Tibial nerve (tissue), 4 donors: ENCODE measurements around the gene MYOM1. TPM values are rescaled to one million over a fixed set of nuclear protein-coding genes. Genes with fewer than 3 reads are reported as not detected.

Source experiments
- DNase-seq, 2 donors: peaks; one replicate each; pipeline ENCODE4 v3.0.0-alpha.2; 2019; ENCODE audit warnings: low spot score in 2 of 2
- H3K27ac ChIP-seq, 4 donors: fragments of 200-600 bp; sonication (generic) in 3 of 4; one replicate each; pipeline ENCODE4 v1.5.1; 2017 to 2019; ENCODE audit warnings: mild to moderate bottlenecking in 1 of 4
- H3K27me3 ChIP-seq, 2 donors: fragments of 200-600 bp; sonication (generic) in 1 of 2; one replicate each; pipeline versions ENCODE4 v1.5.1 to v1.6.0; 2017 to 2019
- H3K36me3 ChIP-seq, 3 donors: fragments of 200-600 bp; sonication (generic); one replicate each; pipeline ENCODE4 v1.5.1; 2018 to 2019
- H3K4me1 ChIP-seq, 4 donors: fragments of 200-600 bp; sonication (generic) in 3 of 4; one replicate each; pipeline ENCODE4 v1.5.1; 2017 to 2019
- H3K4me3 ChIP-seq, 4 donors: fragments of 200-600 bp; sonication (generic) in 3 of 4; one replicate each; pipeline ENCODE4 v1.5.1; 2017 to 2019; ENCODE audit warnings: mild to moderate bottlenecking in 1 of 4, moderate library complexity in 1 of 4
- H3K9me3 ChIP-seq, 4 donors: fragments of 200-600 bp; sonication (generic) in 3 of 4; one replicate each; pipeline ENCODE4 v1.5.1; 2017 to 2019
- EP300 ChIP-seq, 2 donors: sonication (generic); formaldehyde crosslinking; IDR thresholded peaks; one replicate each; pipeline ENCODE4 v1.6.1; 2017; ENCODE audit warnings: antibody characterized with exemption in 2 of 2, mild to moderate bottlenecking in 1 of 2
- POLR2A ChIP-seq, 2 donors: fragments of 450-650 bp; IDR thresholded peaks; one replicate each; pipeline ENCODE4 v1.6.1; 2017; ENCODE audit warnings: antibody characterized with exemption in 2 of 2, mild to moderate bottlenecking in 2 of 2, moderate library complexity in 2 of 2
- WGBS, 2 donors: methylation state at CpG; one replicate each; pipeline ENCODE4 v1.1.5; 2018; 5-methylcytosine and 5-hydroxymethylcytosine counted together
- total RNA-seq, 4 donors: library from RNA; depleted of rRNA; stranded (reverse); fragments of >200 nt; gene quantifications; one replicate each; pipeline ENCODE4 v1.1.0, GENCODE V29; 2016
- TF ChIP-seq, protein P1 (sequence below), 5 experiments: fragments of 200-600 bp in 3 of 5; fragments of 450-650 bp in 2 of 5; sonication (generic) in 3 of 5; IDR thresholded peaks; one replicate each; pipeline ENCODE4 v1.5.1; 2016 to 2019; ENCODE audit warnings: antibody characterized with exemption in 5 of 5, mild to moderate bottlenecking in 3 of 5, moderate library complexity in 2 of 5

Gene MYOM1
- total RNA-seq, 4 donors from 2014 or later: 3.0 to 8.1 (median 5.6) TPM

DNA sequence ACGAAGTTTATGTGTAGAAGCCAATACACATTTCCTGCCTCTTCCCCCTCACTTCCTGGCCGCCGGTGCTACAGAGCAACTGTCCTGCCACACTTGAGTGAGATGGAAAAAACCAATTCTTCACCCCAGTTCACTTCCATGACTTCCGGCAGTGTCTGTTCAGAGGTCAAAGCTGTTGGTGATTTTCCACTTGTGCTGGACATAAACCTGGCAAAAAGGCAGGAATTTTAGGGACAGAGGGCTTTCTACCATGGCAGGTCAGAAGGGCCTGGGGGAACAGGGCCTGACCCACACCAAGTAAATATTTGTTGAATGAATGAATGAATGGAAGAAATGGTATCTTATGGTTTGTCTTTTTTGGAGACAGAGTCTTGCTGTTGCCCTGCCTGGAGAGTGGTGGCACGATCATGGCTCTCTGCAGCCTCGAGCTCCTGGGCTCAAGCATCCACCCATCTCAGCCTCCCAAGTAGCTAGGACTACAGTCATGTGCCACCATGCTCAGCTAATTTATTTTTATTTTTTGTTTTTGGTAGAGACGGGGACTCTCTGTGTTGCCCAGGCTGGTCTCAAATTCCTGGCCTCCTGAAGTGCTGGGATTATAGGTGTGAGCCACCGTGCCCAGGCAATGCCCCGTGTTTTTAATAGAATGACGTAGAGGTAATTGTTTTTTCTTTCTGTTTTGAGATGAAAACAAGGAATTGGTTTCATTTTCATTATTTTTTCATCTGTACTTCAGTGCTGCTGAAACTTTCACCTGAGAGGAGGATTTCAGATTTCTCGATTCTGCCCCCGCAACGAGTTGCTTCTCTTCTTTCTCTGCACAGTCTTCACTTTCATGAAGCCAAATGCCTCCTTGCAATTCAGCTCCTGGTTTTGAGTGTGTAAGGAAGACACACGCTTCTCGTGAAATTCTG, 158.8 kb downstream of the MYOM1 start:
- peaks cover 0 to 46% (median 22%) of the 10 kb centered on the region in 4 donors for H3K4me1 ChIP-seq
- H3K9me3 ChIP-seq: no peaks in the 10 kb centered on the region
- TF ChIP-seq, protein P1, sequence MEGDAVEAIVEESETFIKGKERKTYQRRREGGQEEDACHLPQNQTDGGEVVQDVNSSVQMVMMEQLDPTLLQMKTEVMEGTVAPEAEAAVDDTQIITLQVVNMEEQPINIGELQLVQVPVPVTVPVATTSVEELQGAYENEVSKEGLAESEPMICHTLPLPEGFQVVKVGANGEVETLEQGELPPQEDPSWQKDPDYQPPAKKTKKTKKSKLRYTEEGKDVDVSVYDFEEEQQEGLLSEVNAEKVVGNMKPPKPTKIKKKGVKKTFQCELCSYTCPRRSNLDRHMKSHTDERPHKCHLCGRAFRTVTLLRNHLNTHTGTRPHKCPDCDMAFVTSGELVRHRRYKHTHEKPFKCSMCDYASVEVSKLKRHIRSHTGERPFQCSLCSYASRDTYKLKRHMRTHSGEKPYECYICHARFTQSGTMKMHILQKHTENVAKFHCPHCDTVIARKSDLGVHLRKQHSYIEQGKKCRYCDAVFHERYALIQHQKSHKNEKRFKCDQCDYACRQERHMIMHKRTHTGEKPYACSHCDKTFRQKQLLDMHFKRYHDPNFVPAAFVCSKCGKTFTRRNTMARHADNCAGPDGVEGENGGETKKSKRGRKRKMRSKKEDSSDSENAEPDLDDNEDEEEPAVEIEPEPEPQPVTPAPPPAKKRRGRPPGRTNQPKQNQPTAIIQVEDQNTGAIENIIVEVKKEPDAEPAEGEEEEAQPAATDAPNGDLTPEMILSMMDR (IDR thresholded peaks at IDR 0.05): no peak
- no peak for TF ChIP-seq EP300 (IDR thresholded peaks at IDR 0.05)
- TF ChIP-seq POLR2A (IDR thresholded peaks at IDR 0.05): no peak
- H3K27ac ChIP-seq: peak overlapping the region in 3 of 4 donors; percentile 74 to 79 (median 76)
- 77 to 78% methylated on average over 15 of the region's 15 CpGs for WGBS, 2 donors
- DNase-seq: no peak
- H3K4me3 ChIP-seq: no peak overlapping the region
- no peaks in the 10 kb centered on the region for H3K27me3 ChIP-seq
- no peaks in the 10 kb centered on the region for H3K36me3 ChIP-seq

DNA sequence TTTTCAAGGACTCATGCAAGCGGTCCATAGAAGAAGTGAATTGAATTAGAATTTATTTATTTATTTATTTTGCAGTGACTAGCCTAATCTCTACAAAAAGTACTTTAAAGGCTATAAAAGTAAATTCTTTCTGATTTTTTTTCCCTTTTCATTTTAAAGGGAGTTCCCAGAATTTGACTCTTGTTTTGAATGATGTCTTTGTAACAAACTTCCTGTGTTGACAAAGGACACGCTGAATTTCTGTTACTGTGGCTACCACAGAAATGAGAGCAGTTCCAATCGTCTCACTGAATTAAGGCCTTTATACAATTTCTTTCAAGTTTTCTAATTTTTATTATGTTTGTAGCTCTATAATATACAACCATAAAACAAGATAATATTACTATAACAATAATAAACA, 160.5 kb downstream of the MYOM1 start:
- H3K4me1 ChIP-seq: peaks cover 0 to 52% (median 22%) of the 10 kb centered on the region in 4 donors
- 26 to 37% methylated on average over 3 of the region's 3 CpGs for WGBS, 2 donors
- peak; percentile 13 to 54 for TF ChIP-seq EP300 (IDR thresholded peaks at IDR 0.05)
- TF ChIP-seq POLR2A (IDR thresholded peaks at IDR 0.05): no peak
- H3K36me3 ChIP-seq: no peaks in the 10 kb centered on the region
- no peaks in the 10 kb centered on the region for H3K27me3 ChIP-seq
- DNase-seq: no peak
- H3K4me3 ChIP-seq: no peak overlapping the region
- H3K9me3 ChIP-seq: no peaks in the 10 kb centered on the region
- H3K27ac ChIP-seq: peak overlapping the region; percentile 31 to 79 (median 75)

DNA sequence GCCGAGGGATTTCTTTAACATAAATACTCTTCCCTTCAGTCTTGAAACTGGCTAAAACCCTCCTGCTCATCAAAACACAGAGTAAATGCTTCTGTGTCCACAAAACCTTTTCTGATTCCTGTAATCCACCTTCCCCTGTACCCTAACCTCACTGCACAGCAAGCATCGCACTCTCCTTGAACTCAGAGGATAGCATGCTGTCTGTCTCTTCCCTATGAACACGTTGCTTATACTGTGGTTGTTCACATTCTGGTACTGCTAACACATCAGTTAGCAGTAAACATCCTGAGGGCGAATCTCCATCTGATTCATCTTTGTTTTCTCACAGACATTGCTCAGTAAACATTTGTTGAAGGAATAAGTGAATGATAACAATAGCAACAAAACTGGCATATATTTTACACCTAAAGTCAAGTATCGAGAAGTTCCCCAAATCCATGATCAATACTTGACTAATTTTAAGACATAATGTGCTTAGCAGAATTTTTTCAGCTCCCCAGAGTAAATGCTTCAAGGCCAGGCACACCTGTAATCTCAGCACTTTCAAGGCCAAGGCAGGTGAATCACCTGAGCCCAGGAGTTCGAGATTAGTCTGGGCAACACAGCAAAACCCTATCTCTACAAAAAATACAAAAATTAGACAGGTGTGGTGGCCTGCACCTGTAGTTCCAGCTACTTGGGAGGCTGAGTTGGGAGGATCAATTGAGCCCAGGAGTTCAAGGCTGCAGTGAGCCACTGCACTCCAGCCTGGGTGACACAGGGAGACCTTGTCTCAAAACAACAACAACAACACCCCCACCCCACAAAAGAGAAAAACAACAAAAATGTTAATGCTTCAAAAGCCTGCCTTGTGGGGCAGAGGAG, 161.2 kb downstream of the MYOM1 start:
- 82 to 86% methylated on average over 6 of the region's 6 CpGs for WGBS, 2 donors
- TF ChIP-seq EP300 (IDR thresholded peaks at IDR 0.05) (no peak), POLR2A (IDR thresholded peaks at IDR 0.05) (no peak)
- TF ChIP-seq, protein P1 (IDR thresholded peaks at IDR 0.05): no peak
- DNase-seq: no peak
- peaks cover 0 to 52% (median 22%) of the 10 kb centered on the region in 4 donors for H3K4me1 ChIP-seq
- no peaks in the 10 kb centered on the region for H3K27me3 ChIP-seq
- H3K27ac ChIP-seq: peak overlapping the region; percentile 31 to 79 (median 75)
- H3K9me3 ChIP-seq: no peaks in the 10 kb centered on the region
- no peaks in the 10 kb centered on the region for H3K36me3 ChIP-seq
- no peak overlapping the region for H3K4me3 ChIP-seq

DNA sequence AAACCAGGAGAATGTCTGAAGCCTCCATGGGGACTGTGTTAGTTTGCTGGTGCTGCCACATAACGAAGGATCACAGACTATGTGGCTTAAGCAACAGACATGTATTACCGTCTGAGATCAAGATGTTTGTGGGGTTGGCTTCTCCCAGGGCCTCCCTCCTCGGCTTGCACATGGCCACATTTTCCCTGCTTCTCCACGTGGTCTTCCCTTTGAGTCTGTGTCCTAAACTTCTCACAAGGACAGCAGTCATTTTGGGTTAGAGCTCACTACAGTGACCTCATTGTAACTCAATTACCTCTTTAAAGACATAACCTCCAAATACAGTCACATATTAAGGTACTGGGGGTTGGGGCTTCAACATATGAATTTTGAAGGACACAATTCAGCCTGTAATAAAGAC, 162.2 kb downstream of the MYOM1 start:
- DNase-seq: no peak
- Histone ChIP-seq H3K36me3 (no peaks in the 10 kb centered on the region), H3K4me3 (no peak overlapping the region), H3K9me3 (no peaks in the 10 kb centered on the region), H3K27ac (peak overlapping the region in 1 of 4 donors; percentile 74), H3K4me1 (peaks cover 0 to 45% (median 22%) of the 10 kb centered on the region in 4 donors), H3K27me3 (no peaks in the 10 kb centered on the region)
- TF ChIP-seq EP300 (IDR thresholded peaks at IDR 0.05): no peak
- TF ChIP-seq, protein P1 (IDR thresholded peaks at IDR 0.05): no peak
- no peak for TF ChIP-seq POLR2A (IDR thresholded peaks at IDR 0.05)
- WGBS, 2 donors: 76 to 82% methylated on average over 4 of the region's 4 CpGs

DNA sequence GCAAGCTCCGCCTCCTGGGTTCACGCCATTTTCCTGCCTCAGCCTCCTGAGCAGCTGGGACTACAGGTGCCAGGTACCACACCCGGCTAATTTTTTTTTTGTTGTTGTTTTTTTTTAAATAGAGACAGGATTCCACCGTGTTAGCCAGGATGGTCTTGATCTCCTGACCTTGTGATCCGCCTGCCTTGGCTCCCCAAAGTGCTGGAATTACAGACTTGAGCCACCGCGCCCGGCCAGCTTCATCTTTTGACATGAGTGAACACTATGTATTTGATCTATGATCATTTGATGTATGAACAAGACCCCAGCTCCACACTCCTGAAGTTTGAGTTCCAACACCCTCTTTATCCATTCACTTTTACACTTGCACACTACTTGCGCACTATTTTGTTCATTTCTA, 163.5 kb downstream of the MYOM1 start:
- Histone ChIP-seq H3K4me3 (no peak overlapping the region), H3K4me1 (peaks cover 0 to 38% (median 22%) of the 10 kb centered on the region in 4 donors), H3K27me3 (no peaks in the 10 kb centered on the region), H3K27ac (no peak overlapping the region), H3K36me3 (no peaks in the 10 kb centered on the region), H3K9me3 (no peaks in the 10 kb centered on the region)
- TF ChIP-seq, protein P1 (IDR thresholded peaks at IDR 0.05): no peak
- TF ChIP-seq POLR2A (IDR thresholded peaks at IDR 0.05) (no peak), EP300 (IDR thresholded peaks at IDR 0.05) (no peak)
- DNase-seq: no peak
- WGBS, 2 donors: 74 to 90% methylated on average over 9 of the region's 9 CpGs
